ENCODE data around the gene CLIC5. TPM values are rescaled to one million over a fixed set of nuclear protein-coding genes. Genes with fewer than 3 reads are reported as not detected.

Gene CLIC5
- total and polyA plus RNA-seq, 2 of the 8 experiments (the other 6 are each of a cell fraction or from before 2014, with no cell fraction given) = 0.12 to 0.15 TPM

- Histone ChIP-seq H3K14ac (ENCODE audit: insufficient read length) (no peak overlapping the region), H2BK20ac (ENCODE audit: low read length) (no peak overlapping the region), H3K79me1 (ENCODE audit: low read depth, low read length) (no peaks in the 10 kb centered on the region), H2AFZ (ENCODE audit: low read length) (no peak overlapping the region), H3K27ac (ENCODE audit: low read depth, low read length) (no peak overlapping the region), H2BK12ac (ENCODE audit: low read depth, low read length) (no peak overlapping the region), H3K4ac (replicated peaks; ENCODE audit: insufficient read length, low read depth, low read length) (no peak overlapping the region), H2BK5ac (ENCODE audit: low read depth, low read length) (no peak overlapping the region), H3K79me2 (ENCODE audit: control insufficient read depth in 1 of 2, insufficient read depth in 2 of 2, low read length in 2 of 2) (no peaks in the 10 kb centered on the region), H4K5ac (ENCODE audit: insufficient read length, low read depth, low read length) (no peak overlapping the region), H2BK120ac (replicated peaks; ENCODE audit: low read depth, low read length) (no peak overlapping the region), H3K23ac (ENCODE audit: insufficient read length) (no peak overlapping the region), H3K23me2 (ENCODE audit: low read depth, low read length) (peaks cover 1% of the 10 kb centered on the region; the same call in 1 of the 2 replicates), H4K20me1 (replicated peaks in 1 of 2; ENCODE audit: control insufficient read depth in 1 of 2, insufficient read depth in 2 of 2, low read length in 2 of 2) (no peaks in the 10 kb centered on the region), H4K8ac (ENCODE audit: extremely low read depth, insufficient read depth, low read length) (no peak overlapping the region), H3K18ac (ENCODE audit: extremely low read depth, low read length) (no peak overlapping the region), H3K56ac (replicated peaks; ENCODE audit: insufficient read length, low read depth, low read length) (no peak overlapping the region), H3K4me2 (ENCODE audit: insufficient read depth in 1 of 2, low read depth in 2 of 2, low read length in 2 of 2) (no peak overlapping the region), H2BK15ac (ENCODE audit: low read length) (no peak overlapping the region), H3K4me3 (ENCODE audit: extremely low read depth in 1 of 4, insufficient read depth in 2 of 4, low read depth in 3 of 4, low read length in 4 of 4) (no peak overlapping the region), H3K9ac (replicated peaks in 1 of 4; ENCODE audit: extremely low read depth in 1 of 4, low read depth in 3 of 4, low read length in 3 of 4) (no peak overlapping the region), H4K91ac (replicated peaks; ENCODE audit: insufficient read length, low read length) (no peak overlapping the region), H2AK5ac (ENCODE audit: low read depth, low read length) (no peak overlapping the region), H3K4me1 (replicated peaks in 1 of 4; ENCODE audit: control insufficient read depth in 3 of 4, insufficient read depth in 4 of 4, low read length in 3 of 4) (no peaks in the 10 kb centered on the region), H3K9me3 (ENCODE audit: insufficient read depth in 2 of 2, low read depth in 1 of 2, low read length in 1 of 2) (no peaks in the 10 kb centered on the region), H3K27me3 (replicated peaks in 1 of 4; ENCODE audit: control insufficient read depth in 3 of 4, extremely low read depth in 1 of 4, insufficient read depth in 3 of 4, low read length in 3 of 4) (no peaks in the 10 kb centered on the region), H3K36me3 (ENCODE audit: control insufficient read depth in 2 of 4, insufficient read depth in 4 of 4, low read length in 3 of 4) (no peaks in the 10 kb centered on the region)
- DNase-seq (ENCODE audit: low read depth in 1 of 2, low spot score in 2 of 2) (no peak), FAIRE-seq (no peak)
- 79% methylated on average over 2 of the region's 2 CpGs; no CpG with 5 or more reads in 1 of the 2 experiments for WGBS, 2 experiments (ENCODE audit: extremely low coverage in 1 of 2, insufficient coverage in 1 of 2, insufficient read length in 1 of 2, insufficient replicate concordance in 2 of 2, low coverage in 1 of 2, low lambda C conversion rate in 2 of 2, missing lambda C conversion rate in 1 of 2)
- ChIA-PET CTCF (ENCODE audit: partially characterized antibody) (interaction anchor here (0.7 to 1.7 kb wide), 6 partner anchors 18 to 1297 kb away, joined by 3 to 6 read pairs (median 4); no protein-coding TSS in a partner anchor), POLR2A (ENCODE audit: partially characterized antibody) (no interaction called here)
- TF ChIP-seq RAD21 (IDR thresholded peaks at IDR 0.05 in 1 of 2, conservative IDR thresholded peaks at IDR 0.05 in 1 of 2; ENCODE audit: low read depth in 2 of 2, low read length in 2 of 2) = peak in 1 of 2 experiments; percentile 20; a peak in 2 of 4 replicates
- TF ChIP-seq EZH2 (IDR thresholded peaks at IDR 0.05; ENCODE audit: low read depth, low read length, severe bottlenecking) = no peak
These were observed 176.7 kb downstream of the CLIC5 start for GRCh38 chr6:45838996-45839395.

Measured in H1 (cell line).